OCI-LY3 (cell line): Measurements from ENCODE around the gene TRIO.

ENCODE experiments used
- H2AFZ ChIP-seq: fragments of 200-600, 300-600 bp; shearing (Covaris generic); 2 replicates; pipeline ENCODE4 v1.6.0; 2014; ENCODE audit warnings: antibody characterized with exemption, low read depth, low read length
- H3K27ac ChIP-seq: fragments of 200-600, 300-600 bp; sonication (generic); 2 replicates; pipeline ENCODE4 v1.5.1; 2014; ENCODE audit warnings: mild to moderate bottlenecking, low read length, moderate library complexity, mixed read lengths
- H3K27me3 ChIP-seq: fragments of 200-600, 300-600 bp; sonication (generic); 2 replicates; pipeline ENCODE4 v1.6.1; 2014; ENCODE audit warnings: low read depth, low read length, mixed read lengths
- H3K36me3 ChIP-seq: fragments of 200-600, 300-600 bp; sonication (generic); replicated peaks from 2 replicates; pipeline ENCODE3; 2014; ENCODE audit warnings: low read depth, low read length, mixed read lengths
- H3K4me1 ChIP-seq: fragments of 300-600, 200-600 bp; sonication (generic); 2 replicates; pipeline ENCODE4 v1.6.1; 2014; ENCODE audit warnings: low read length, mixed read lengths
- H3K4me2 ChIP-seq: fragments of 200-600, 300-600 bp; sonication (generic); 2 replicates; pipeline ENCODE4 v1.6.1; 2014; ENCODE audit warnings: low read length, mixed read lengths
- H3K4me3 ChIP-seq: fragments of 300-600, 200-600 bp; sonication (generic); 2 replicates; pipeline ENCODE4 v1.5.1; 2014; ENCODE audit warnings: antibody characterized with exemption, mild to moderate bottlenecking, low read length, moderate library complexity
- H3K79me2 ChIP-seq: fragments of 300-600, 200-600 bp; shearing (Covaris generic); 2 replicates; pipeline ENCODE4 v1.6.1; 2014; ENCODE audit warnings: mild to moderate bottlenecking, low read length, mixed read lengths
- H3K9ac ChIP-seq: fragments of 300-600, 200-600 bp; shearing (Covaris generic); 2 replicates; pipeline ENCODE4 v1.6.0; 2014; ENCODE audit warnings: mild to moderate bottlenecking, low read length, moderate library complexity
- H3K9me3 ChIP-seq: fragments of 200-600, 300-600 bp; shearing (Covaris generic); 2 replicates; pipeline ENCODE4 v1.6.1; 2014; ENCODE audit warnings: low read length, mixed read lengths; ENCODE audit not compliant: insufficient read depth
- H4K20me1 ChIP-seq: fragments of 200-600, 300-600 bp; sonication (generic); 2 replicates; pipeline ENCODE4 v1.6.1; 2016; ENCODE audit warnings: low read length, mixed read lengths; ENCODE audit not compliant: insufficient read depth
- CTCF ChIP-seq: fragments of 200-600, 300-600 bp; sonication (generic); IDR thresholded peaks from 2 replicates; pipeline ENCODE4 v1.5.1; 2014; ENCODE audit warnings: antibody characterized with exemption, low read length, low read depth
- EZH2phosphoT487 ChIP-seq: fragments of 200-600 bp; shearing (Covaris generic); IDR thresholded peaks from 2 replicates; pipeline ENCODE4 v1.6.1; 2018; ENCODE audit warnings: antibody characterized with exemption, mixed run types, low read depth

Gene TRIO

GRCh38 chr5:14250084-14250695, 107.0 kb downstream of the TRIO start:
- Histone ChIP-seq H3K4me3 (no peak overlapping the region), H2AFZ (no peak overlapping the region), H3K9me3 (no peaks in the 10 kb centered on the region), H3K27me3 (no peaks in the 10 kb centered on the region), H3K79me2 (no peaks in the 10 kb centered on the region), H3K4me1 (no peaks in the 10 kb centered on the region), H3K4me2 (no peak overlapping the region), H3K27ac (no peak overlapping the region), H3K9ac (no peak overlapping the region), H3K36me3 (no peaks in the 10 kb centered on the region), H4K20me1 (no peaks in the 10 kb centered on the region)
- TF ChIP-seq EZH2phosphoT487 (no peak), CTCF (no peak)

- no peaks in the 10 kb centered on the region for H4K20me1 ChIP-seq
- H2AFZ ChIP-seq = no peak overlapping the region
- no peak overlapping the region for H3K4me3 ChIP-seq
- H3K36me3 ChIP-seq = no peaks in the 10 kb centered on the region
- no peaks in the 10 kb centered on the region for H3K27me3 ChIP-seq
- H3K27ac ChIP-seq = no peak overlapping the region
- H3K9me3 ChIP-seq = no peaks in the 10 kb centered on the region
- no peaks in the 10 kb centered on the region for H3K4me1 ChIP-seq
- no peaks in the 10 kb centered on the region for H3K79me2 ChIP-seq
- no peak overlapping the region for H3K4me2 ChIP-seq
- TF ChIP-seq EZH2phosphoT487 (no peak), CTCF (no peak)
- no peak overlapping the region for H3K9ac ChIP-seq
These were observed 107.9 kb downstream of the TRIO start for GRCh38 chr5:14250748-14251701.

- no peak overlapping the region for H3K27ac ChIP-seq
- no peak overlapping the region for H3K4me2 ChIP-seq
- H4K20me1 ChIP-seq = no peaks in the 10 kb centered on the region
- no peaks in the 10 kb centered on the region for H3K79me2 ChIP-seq
- H3K36me3 ChIP-seq = no peaks in the 10 kb centered on the region
- TF ChIP-seq EZH2phosphoT487 (no peak), CTCF (no peak)
- no peak overlapping the region for H3K4me3 ChIP-seq
- H3K4me1 ChIP-seq = no peaks in the 10 kb centered on the region
- no peak overlapping the region for H3K9ac ChIP-seq
- no peaks in the 10 kb centered on the region for H3K27me3 ChIP-seq
- no peak overlapping the region for H2AFZ ChIP-seq
- no peaks in the 10 kb centered on the region for H3K9me3 ChIP-seq
These were observed 108.6 kb downstream of the TRIO start for GRCh38 chr5:14251733-14252132.

GRCh38 chr5:14252793-14253192, 109.7 kb downstream of the TRIO start:
- Histone ChIP-seq H3K4me3 (no peak overlapping the region), H2AFZ (no peak overlapping the region), H3K4me1 (no peaks in the 10 kb centered on the region), H3K79me2 (no peaks in the 10 kb centered on the region), H3K27ac (no peak overlapping the region), H3K9ac (no peak overlapping the region), H3K9me3 (no peaks in the 10 kb centered on the region), H3K36me3 (no peaks in the 10 kb centered on the region), H3K4me2 (no peak overlapping the region), H4K20me1 (no peaks in the 10 kb centered on the region), H3K27me3 (no peaks in the 10 kb centered on the region)
- TF ChIP-seq EZH2phosphoT487 (no peak), CTCF (no peak)
